GM19395 (cell line): ENCODE results near the gene KBTBD4.
"Not testable (repeated sequence)": the region's sequence is repeated elsewhere in the genome, so short reads cannot be mapped to it uniquely, and the experiment has no call there.

Experiments used
- ATAC-seq: cut with Tn5 transposase; IDR thresholded peaks from one replicate; pipeline ENCODE4 v1.9.1; 2021; ENCODE audit warnings: mild to moderate bottlenecking, moderate library complexity; ENCODE audit not compliant: unreplicated experiment

KBTBD4 gene

DNA sequence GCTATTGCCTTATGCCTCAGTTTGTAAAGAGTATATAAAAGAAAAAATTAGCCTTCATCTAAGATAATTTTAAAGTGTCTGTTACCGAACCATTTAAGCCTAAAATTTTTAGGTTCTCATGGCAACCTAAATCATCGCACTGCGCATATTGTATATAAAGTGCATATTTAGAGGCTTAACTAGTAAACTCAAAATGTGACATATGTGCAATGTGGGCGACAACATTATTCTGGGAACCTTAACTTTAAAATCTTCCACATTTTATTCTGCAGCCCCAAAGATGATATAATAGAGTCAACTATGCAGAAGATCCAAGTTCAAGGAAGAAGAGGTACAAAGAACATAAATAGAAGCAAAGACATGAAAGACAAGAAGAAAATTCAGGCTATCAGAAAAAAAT, 48.8 kb downstream of the KBTBD4 start:
- ATAC-seq = no peak

DNA sequence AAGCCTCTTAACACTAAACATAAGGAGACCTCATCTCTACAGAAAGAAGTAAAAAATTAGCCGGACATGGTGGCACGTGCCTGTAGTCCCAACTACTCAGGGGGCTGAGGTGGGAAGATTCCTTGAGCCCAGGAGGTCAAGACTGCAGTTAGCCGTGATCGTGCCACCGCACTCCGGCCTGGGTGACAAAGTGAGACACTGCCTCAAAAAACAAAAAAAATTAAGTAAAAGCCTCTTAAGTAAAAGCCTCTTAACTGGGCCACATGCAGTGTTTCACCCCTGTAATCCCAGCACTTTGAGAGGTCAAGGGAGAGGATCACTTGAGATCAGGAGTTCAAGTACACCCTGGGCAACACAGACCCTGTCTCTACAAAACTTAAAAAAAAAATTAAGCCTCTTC, 51.6 kb downstream of the KBTBD4 start:
- no peak for ATAC-seq

- ATAC-seq = not testable (repeated sequence)
Measured at GRCh38 chr11:47526032-47526431, 52.7 kb downstream of the KBTBD4 start.

GRCh38 chr11:47524291-47524874, 54.4 kb downstream of the KBTBD4 start:
- no peak for ATAC-seq

DNA sequence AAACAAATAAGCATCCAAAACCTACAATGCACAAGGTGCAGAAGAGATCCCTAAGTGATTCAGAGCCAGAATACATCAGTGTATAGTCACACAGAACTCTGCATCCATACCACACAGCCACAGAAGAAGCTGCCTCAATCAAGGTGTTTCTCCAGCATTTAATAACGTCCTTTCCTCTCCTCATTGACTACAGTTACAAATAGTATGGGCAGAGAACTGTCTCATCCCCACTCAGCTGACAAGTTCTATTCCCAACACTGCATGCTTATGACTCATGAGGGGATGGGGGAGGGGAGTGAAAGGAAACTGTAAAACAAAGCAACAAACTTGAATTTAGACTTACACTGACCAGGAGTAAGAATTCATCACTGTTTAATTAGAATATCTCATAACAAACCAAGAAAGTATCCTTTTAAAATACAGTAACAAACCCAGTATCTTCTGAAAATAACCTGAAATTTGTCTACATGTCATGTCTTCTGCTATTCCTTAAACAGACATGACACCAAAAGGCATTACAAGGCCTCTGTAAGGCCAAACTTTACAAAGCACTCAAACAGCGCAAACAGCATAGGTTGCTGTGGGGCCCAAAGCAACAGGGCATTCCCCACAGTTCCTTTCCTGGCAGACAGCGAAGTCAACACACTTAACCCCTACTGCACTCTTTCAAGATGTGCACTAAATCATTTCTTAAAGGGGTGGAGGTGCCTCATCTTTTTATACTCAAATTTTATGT, 55.1 kb downstream of the KBTBD4 start:
- peak; percentile 52 for ATAC-seq
